Iris pigment epithelial cell (primary cell): ENCODE measurements around the gene ZDHHC24.

Experiments used
- DNase-seq: peaks from one replicate; pipeline ENCODE4 v3.0.0-alpha.2; 2011; ENCODE audit warnings: low read depth

ZDHHC24 gene

GRCh38 chr11:66564984-66565383, 19.1 kb upstream of the ZDHHC24 start:
- DNase-seq, result no peak

- DNase-seq, result no peak
Observed at GRCh38 chr11:66564538-66564937, 18.7 kb upstream of the ZDHHC24 start.

GRCh38 chr11:66563832-66564231, 18.0 kb upstream of the ZDHHC24 start:
- DNase-seq, result no peak

- no peak for DNase-seq
Observed at GRCh38 chr11:66562907-66563583, 17.2 kb upstream of the ZDHHC24 start.

- no peak for DNase-seq
Observed at GRCh38 chr11:66562275-66562674, 16.4 kb upstream of the ZDHHC24 start.

GRCh38 chr11:66561975-66562248, 16.1 kb upstream of the ZDHHC24 start:
- DNase-seq, result no peak

- no peak for DNase-seq
Observed at GRCh38 chr11:66561178-66561974, 15.5 kb upstream of the ZDHHC24 start.

- no peak for DNase-seq
Observed at GRCh38 chr11:66559866-66560676, 14.2 kb upstream of the ZDHHC24 start.

- no peak for DNase-seq
Observed at GRCh38 chr11:66559142-66559865, 13.5 kb upstream of the ZDHHC24 start.

GRCh38 chr11:66557733-66558326, 12.0 kb upstream of the ZDHHC24 start:
- DNase-seq, result no peak

GRCh38 chr11:66556086-66556485, 10.2 kb upstream of the ZDHHC24 start:
- DNase-seq, result no peak

- no peak for DNase-seq
Observed at GRCh38 chr11:66555416-66555815, 9.6 kb upstream of the ZDHHC24 start.

GRCh38 chr11:66554602-66555001, 8.8 kb upstream of the ZDHHC24 start:
- no peak for DNase-seq

- DNase-seq, result no peak
Observed at GRCh38 chr11:66550887-66551286, 5.0 kb upstream of the ZDHHC24 start.

- no peak for DNase-seq
Observed at GRCh38 chr11:66549696-66550095, 3.8 kb upstream of the ZDHHC24 start.

GRCh38 chr11:66548774-66549630, 3.2 kb upstream of the ZDHHC24 start:
- DNase-seq, result no peak

GRCh38 chr11:66548041-66548440, 2.2 kb upstream of the ZDHHC24 start:
- DNase-seq, result no peak

GRCh38 chr11:66547662-66548009, 1.8 kb upstream of the ZDHHC24 start:
- no peak for DNase-seq

GRCh38 chr11:66546966-66547661, 1.3 kb upstream of the ZDHHC24 start:
- no peak for DNase-seq

GRCh38 chr11:66546368-66546965, 619 bp upstream of the ZDHHC24 start, which contains the start of gene ACTN3:
Gene ACTN3 (plus strand): TSS chr11:66546903. CDS start chr11:66546938, 35 bp downstream.
- peak; percentile 31 for DNase-seq
